Prostate gland (tissue), 2 donors: ENCODE results near the gene PMM2.

ENCODE experiments used
- POLR2A ChIP-seq: fragments of 450-650 bp; IDR thresholded peaks from one replicate; pipeline ENCODE4 v1.6.1; 2016; ENCODE audit warnings: antibody characterized with exemption, mild to moderate bottlenecking
- TF ChIP-seq, protein P1 (sequence below), 4 experiments: fragments of 200-600 bp in 2 of 4; fragments of 450-650 bp in 2 of 4; sonication (generic) in 2 of 4; IDR thresholded peaks; 1 replicate in 3 of 4; 2 replicates in 1 of 4; pipeline ENCODE4 v1.5.1; 2016 to 2019; ENCODE audit warnings: antibody characterized with exemption in 4 of 4, mild to moderate bottlenecking in 2 of 4, moderate library complexity in 2 of 4

DNA sequence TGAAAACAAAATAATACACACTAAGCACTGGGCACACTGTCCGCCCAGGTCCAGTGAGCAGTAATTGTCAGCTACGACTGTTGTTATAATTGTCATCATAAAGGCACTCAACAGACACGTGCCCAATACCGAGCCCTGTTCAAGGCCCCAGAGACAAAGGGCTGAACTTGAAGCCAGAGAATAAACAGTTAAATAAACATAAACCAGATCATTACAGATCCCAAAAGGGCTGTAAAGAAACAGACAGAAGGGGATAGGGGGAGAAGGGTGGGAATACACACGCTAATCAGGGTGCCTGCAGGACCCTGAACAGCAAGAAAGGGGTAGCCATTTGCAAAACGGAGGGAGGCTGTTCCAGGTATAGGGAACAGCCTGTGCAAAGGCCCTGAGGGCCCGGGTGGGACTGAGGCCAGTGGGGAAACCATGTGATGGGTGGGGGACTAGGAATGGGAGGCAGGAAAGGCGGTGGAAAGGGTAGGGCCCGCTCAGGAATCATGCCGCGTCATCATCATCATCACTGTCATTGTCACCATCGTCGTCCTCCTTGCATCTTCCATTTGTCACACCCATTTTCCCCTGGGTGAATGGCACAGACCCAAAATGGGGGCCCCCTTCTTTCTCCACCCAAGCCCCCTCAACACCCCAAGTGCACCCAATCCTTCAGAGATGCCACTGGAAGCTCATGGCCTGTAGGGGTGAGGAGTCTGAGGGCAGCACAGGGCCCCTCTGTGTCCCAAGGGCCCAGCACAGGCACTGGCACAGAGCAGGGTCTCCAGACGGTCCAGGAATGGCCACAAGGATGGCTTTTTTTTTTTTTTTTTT lies 64.9 kb downstream of the PMM2 start:
- TF ChIP-seq, protein P1, sequence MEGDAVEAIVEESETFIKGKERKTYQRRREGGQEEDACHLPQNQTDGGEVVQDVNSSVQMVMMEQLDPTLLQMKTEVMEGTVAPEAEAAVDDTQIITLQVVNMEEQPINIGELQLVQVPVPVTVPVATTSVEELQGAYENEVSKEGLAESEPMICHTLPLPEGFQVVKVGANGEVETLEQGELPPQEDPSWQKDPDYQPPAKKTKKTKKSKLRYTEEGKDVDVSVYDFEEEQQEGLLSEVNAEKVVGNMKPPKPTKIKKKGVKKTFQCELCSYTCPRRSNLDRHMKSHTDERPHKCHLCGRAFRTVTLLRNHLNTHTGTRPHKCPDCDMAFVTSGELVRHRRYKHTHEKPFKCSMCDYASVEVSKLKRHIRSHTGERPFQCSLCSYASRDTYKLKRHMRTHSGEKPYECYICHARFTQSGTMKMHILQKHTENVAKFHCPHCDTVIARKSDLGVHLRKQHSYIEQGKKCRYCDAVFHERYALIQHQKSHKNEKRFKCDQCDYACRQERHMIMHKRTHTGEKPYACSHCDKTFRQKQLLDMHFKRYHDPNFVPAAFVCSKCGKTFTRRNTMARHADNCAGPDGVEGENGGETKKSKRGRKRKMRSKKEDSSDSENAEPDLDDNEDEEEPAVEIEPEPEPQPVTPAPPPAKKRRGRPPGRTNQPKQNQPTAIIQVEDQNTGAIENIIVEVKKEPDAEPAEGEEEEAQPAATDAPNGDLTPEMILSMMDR (IDR thresholded peaks at IDR 0.05), result no peak
- TF ChIP-seq POLR2A, result no peak
